Tibial nerve (tissue), 4 donors: Measurements from ENCODE around the gene GAK. TPM values are rescaled to one million over a fixed set of nuclear protein-coding genes. Genes with fewer than 3 reads are reported as not detected.

Experiments used
- DNase-seq, 2 donors: peaks; one replicate each; pipeline ENCODE4 v3.0.0-alpha.2; 2019; ENCODE audit warnings: low spot score in 2 of 2
- H3K27ac ChIP-seq, 4 donors: fragments of 200-600 bp; sonication (generic) in 3 of 4; one replicate each; pipeline ENCODE4 v1.5.1; 2017 to 2019; ENCODE audit warnings: mild to moderate bottlenecking in 1 of 4
- H3K27me3 ChIP-seq, 2 donors: fragments of 200-600 bp; sonication (generic) in 1 of 2; one replicate each; pipeline versions ENCODE4 v1.5.1 to v1.6.0; 2017 to 2019
- H3K36me3 ChIP-seq, 3 donors: fragments of 200-600 bp; sonication (generic); one replicate each; pipeline ENCODE4 v1.5.1; 2018 to 2019
- H3K4me1 ChIP-seq, 4 donors: fragments of 200-600 bp; sonication (generic) in 3 of 4; one replicate each; pipeline ENCODE4 v1.5.1; 2017 to 2019
- H3K4me3 ChIP-seq, 4 donors: fragments of 200-600 bp; sonication (generic) in 3 of 4; one replicate each; pipeline ENCODE4 v1.5.1; 2017 to 2019; ENCODE audit warnings: mild to moderate bottlenecking in 1 of 4, moderate library complexity in 1 of 4
- H3K9me3 ChIP-seq, 4 donors: fragments of 200-600 bp; sonication (generic) in 3 of 4; one replicate each; pipeline ENCODE4 v1.5.1; 2017 to 2019
- CTCF ChIP-seq, 5 experiments: fragments of 200-600 bp in 3 of 5; fragments of 450-650 bp in 2 of 5; sonication (generic) in 3 of 5; IDR thresholded peaks; one replicate each; pipeline ENCODE4 v1.5.1; 2016 to 2019; ENCODE audit warnings: antibody characterized with exemption in 5 of 5, mild to moderate bottlenecking in 3 of 5, moderate library complexity in 2 of 5
- EP300 ChIP-seq, 2 donors: sonication (generic); formaldehyde crosslinking; IDR thresholded peaks; one replicate each; pipeline ENCODE4 v1.6.1; 2017; ENCODE audit warnings: antibody characterized with exemption in 2 of 2, mild to moderate bottlenecking in 1 of 2
- POLR2A ChIP-seq, 2 donors: fragments of 450-650 bp; IDR thresholded peaks; one replicate each; pipeline ENCODE4 v1.6.1; 2017; ENCODE audit warnings: antibody characterized with exemption in 2 of 2, mild to moderate bottlenecking in 2 of 2, moderate library complexity in 2 of 2
- WGBS, 2 donors: methylation state at CpG; one replicate each; pipeline ENCODE4 v1.1.5; 2018; 5-methylcytosine and 5-hydroxymethylcytosine counted together
- total RNA-seq, 4 donors: library from RNA; depleted of rRNA; stranded (reverse); fragments of >200 nt; gene quantifications; one replicate each; pipeline ENCODE4 v1.1.0, GENCODE V29; 2016

Gene GAK
- total RNA-seq, 4 donors from 2014 or later = 92.3 to 177 (median 127) TPM

DNA sequence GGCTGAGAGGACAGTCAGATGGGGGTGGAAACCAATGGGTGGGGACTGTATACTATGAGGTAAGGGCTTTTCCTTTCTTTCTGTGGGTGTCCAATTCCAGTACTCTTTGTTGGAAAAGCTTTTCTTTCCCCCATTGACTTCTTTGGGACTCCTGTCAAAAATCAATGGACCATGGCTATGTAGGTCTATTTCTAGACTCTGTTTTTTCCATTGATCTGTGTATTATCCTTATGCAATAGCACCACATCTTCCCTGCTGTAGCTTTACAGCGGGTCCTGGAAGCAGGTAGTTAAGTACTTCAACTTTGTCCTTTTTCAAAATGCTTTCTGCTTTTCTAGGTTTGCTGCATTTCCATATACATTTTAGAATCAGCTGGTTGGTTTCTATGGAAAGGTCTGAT lies 94.3 kb downstream of the GAK start:
- no peak for TF ChIP-seq POLR2A (IDR thresholded peaks at IDR 0.05)
- no peak for TF ChIP-seq EP300 (IDR thresholded peaks at IDR 0.05)
- no peak for TF ChIP-seq CTCF (IDR thresholded peaks at IDR 0.05)
- H3K4me3 ChIP-seq = no peak overlapping the region
- peaks cover 0 to 56% (median 2%) of the 10 kb centered on the region in 4 donors for H3K9me3 ChIP-seq
- WGBS, 2 donors = 97 to 98% methylated on average over 1 of the region's 1 CpG
- no peaks in the 10 kb centered on the region for H3K36me3 ChIP-seq
- H3K27me3 ChIP-seq = no peaks in the 10 kb centered on the region
- H3K4me1 ChIP-seq = no peaks in the 10 kb centered on the region
- H3K27ac ChIP-seq = no peak overlapping the region
- no peak for DNase-seq

DNA sequence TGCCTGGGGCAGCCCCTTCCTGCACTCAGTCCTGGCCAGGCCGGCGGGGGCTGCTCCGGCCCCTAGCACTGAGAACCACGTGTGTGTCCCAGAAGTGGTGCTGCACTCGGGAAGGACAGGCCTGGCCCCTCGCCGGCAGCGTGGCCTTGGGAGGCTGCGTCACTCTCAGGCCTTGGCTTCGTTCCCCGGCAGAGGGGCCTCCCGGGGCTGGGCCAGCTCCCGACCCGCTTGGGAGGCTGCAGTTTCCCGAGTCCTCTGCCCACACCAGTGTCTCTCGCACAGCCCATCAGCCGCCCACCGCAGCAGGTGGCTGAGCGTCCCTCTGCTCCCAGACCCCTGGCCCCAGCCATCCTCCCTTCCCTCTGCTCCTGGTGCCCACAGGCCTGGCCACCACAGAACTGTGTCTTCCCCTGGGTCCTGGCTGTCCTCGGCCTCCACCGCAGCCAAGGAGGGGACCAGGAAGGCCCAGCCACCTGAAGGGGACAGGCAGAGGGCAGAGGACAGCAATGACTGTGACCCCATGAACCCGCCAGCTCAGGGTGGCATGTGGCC lies 95.3 kb downstream of the GAK start:
- H3K27ac ChIP-seq = no peak overlapping the region
- no peak overlapping the region for H3K4me3 ChIP-seq
- H3K36me3 ChIP-seq = no peaks in the 10 kb centered on the region
- DNase-seq = no peak
- no peaks in the 10 kb centered on the region for H3K4me1 ChIP-seq
- WGBS, 2 donors = 86 to 87% methylated on average over 11 to 21 of the region's 22 CpGs
- H3K27me3 ChIP-seq = no peaks in the 10 kb centered on the region
- peaks cover 0 to 64% (median 2%) of the 10 kb centered on the region in 4 donors for H3K9me3 ChIP-seq
- TF ChIP-seq CTCF (IDR thresholded peaks at IDR 0.05) (no peak), EP300 (IDR thresholded peaks at IDR 0.05) (no peak), POLR2A (IDR thresholded peaks at IDR 0.05) (no peak)

- TF ChIP-seq EP300 (IDR thresholded peaks at IDR 0.05) = no peak
- TF ChIP-seq CTCF (IDR thresholded peaks at IDR 0.05) = no peak
- no peak for TF ChIP-seq POLR2A (IDR thresholded peaks at IDR 0.05)
- Histone ChIP-seq H3K9me3 (peaks cover 0 to 65% (median 2%) of the 10 kb centered on the region in 4 donors), H3K27me3 (peaks cover 0 to 1% of the 10 kb centered on the region in 2 donors), H3K36me3 (no peaks in the 10 kb centered on the region), H3K4me1 (no peaks in the 10 kb centered on the region), H3K27ac (no peak overlapping the region), H3K4me3 (no peak overlapping the region)
- DNase-seq = no peak
- WGBS, 2 donors = 95 to 96% methylated on average over 30 to 32 of the region's 32 CpGs
Observed at GRCh38 chr4:836003-836511, 96.1 kb downstream of the GAK start.

- DNase-seq = no peak
- H3K36me3 ChIP-seq = no peaks in the 10 kb centered on the region
Observed at GRCh38 chr4:835148-836002, 96.7 kb downstream of the GAK start.

More at GRCh38 chr4:835148-836002, 96.7 kb downstream of the GAK start:
- Histone ChIP-seq H3K27ac (no peak overlapping the region), H3K4me1 (no peaks in the 10 kb centered on the region), H3K9me3 (peaks cover 0 to 69% (median 2%) of the 10 kb centered on the region in 4 donors), H3K4me3 (no peak overlapping the region), H3K27me3 (peaks cover 0 to 8% of the 10 kb centered on the region in 2 donors)
- 87 to 89% methylated on average over 34 to 42 of the region's 46 CpGs for WGBS, 2 donors
- TF ChIP-seq EP300 (IDR thresholded peaks at IDR 0.05) (no peak), POLR2A (IDR thresholded peaks at IDR 0.05) (no peak), CTCF (IDR thresholded peaks at IDR 0.05) (no peak)
